Measurements from ENCODE around the gene TAF4B.

- TF ChIP-seq POLR2A (IDR thresholded peaks at IDR 0.05; ENCODE audit: low read length) (no peak), GATA1 (IDR thresholded peaks at IDR 0.05; ENCODE audit: low read depth, low read length) (no peak)
These were observed 64.1 kb downstream of the TAF4B start for GRCh38 chr18:26290385-26290784.
